ENCODE data around the gene ACSL6. TPM values are rescaled to one million over a fixed set of nuclear protein-coding genes. Genes with fewer than 3 reads are reported as not detected.

The ACSL6 gene
- total RNA-seq, 1 donor from 2014 or later: not detected

DNA sequence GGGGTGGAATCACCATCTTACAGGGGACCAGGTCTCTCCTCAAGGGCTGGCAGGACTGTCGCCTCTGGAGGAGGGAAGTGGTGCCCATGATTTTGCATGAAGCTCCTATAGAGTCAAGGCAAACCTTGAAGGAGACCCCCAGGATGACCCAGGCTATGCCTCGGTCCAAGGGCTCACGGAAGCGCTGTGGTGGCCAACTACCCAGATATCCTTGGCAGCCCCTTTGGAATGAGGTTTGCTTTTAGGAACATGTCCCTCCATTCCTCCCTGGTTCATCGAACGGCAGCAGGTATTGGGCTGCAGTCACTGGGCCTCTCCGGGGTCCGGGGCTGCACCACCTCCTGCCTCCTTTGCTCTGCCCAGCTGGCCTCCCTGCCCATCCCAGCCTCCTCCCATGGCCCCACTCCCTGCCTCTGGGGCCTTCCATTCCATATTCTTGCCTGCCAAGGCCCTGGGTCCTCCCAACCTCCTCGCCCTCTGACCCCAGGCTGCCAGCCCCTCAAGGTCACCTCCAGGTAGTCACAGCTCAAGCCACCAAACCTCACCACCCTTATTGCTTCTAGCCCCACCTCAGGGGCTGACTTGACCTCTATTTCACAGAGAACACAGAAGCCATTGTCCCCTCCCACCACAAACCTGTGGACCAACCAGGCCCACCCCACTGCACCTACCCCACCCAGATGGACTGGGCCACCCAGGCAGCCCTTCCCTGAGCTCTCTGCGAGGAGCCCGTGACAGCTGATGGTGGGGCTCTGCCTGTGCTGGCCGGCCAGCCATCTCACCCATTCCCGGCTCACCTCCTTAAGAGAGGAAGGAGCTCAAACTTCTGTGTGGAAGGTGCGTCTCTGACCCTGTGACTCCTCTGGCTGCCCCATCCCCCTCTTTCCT lies 45.4 kb upstream of the ACSL6 start:
- TF ChIP-seq EZH2 (IDR thresholded peaks at IDR 0.05) (no peak), EZH2phosphoT487 (IDR thresholded peaks at IDR 0.05) (no peak)
- TF ChIP-seq, protein P1, sequence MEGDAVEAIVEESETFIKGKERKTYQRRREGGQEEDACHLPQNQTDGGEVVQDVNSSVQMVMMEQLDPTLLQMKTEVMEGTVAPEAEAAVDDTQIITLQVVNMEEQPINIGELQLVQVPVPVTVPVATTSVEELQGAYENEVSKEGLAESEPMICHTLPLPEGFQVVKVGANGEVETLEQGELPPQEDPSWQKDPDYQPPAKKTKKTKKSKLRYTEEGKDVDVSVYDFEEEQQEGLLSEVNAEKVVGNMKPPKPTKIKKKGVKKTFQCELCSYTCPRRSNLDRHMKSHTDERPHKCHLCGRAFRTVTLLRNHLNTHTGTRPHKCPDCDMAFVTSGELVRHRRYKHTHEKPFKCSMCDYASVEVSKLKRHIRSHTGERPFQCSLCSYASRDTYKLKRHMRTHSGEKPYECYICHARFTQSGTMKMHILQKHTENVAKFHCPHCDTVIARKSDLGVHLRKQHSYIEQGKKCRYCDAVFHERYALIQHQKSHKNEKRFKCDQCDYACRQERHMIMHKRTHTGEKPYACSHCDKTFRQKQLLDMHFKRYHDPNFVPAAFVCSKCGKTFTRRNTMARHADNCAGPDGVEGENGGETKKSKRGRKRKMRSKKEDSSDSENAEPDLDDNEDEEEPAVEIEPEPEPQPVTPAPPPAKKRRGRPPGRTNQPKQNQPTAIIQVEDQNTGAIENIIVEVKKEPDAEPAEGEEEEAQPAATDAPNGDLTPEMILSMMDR (IDR thresholded peaks at IDR 0.05): no peak

GRCh38 chr5:132055808-132056609 lies 44.6 kb upstream of the ACSL6 start:
- H3K79me2 ChIP-seq (ENCODE audit: low read depth): no peaks in the 10 kb centered on the region
- no peak overlapping the region for H3K27ac ChIP-seq
- H3K27me3 ChIP-seq: no peaks in the 10 kb centered on the region
- H3K36me3 ChIP-seq: no peaks in the 10 kb centered on the region
- H3K4me3 ChIP-seq: no peak overlapping the region
- peaks cover 8% of the 10 kb centered on the region for H3K27me3 Mint-ChIP-seq (ENCODE audit: insufficient read depth, low read depth)
- H3K4me1 ChIP-seq: no peaks in the 10 kb centered on the region
- H3F3A ChIP-seq (ENCODE audit: low read depth): no peaks in the 10 kb centered on the region
- H3K9me3 ChIP-seq (ENCODE audit: low read depth): no peaks in the 10 kb centered on the region
- H3K36me3 Mint-ChIP-seq: no peaks in the 10 kb centered on the region
- no peaks in the 10 kb centered on the region for H3K4me1 Mint-ChIP-seq
- no peak overlapping the region for H2AFZ ChIP-seq (replicated peaks)
- H4K20me1 ChIP-seq (ENCODE audit: low read depth): no peaks in the 10 kb centered on the region
- TF ChIP-seq, protein P1 (IDR thresholded peaks at IDR 0.05): no peak
- TF ChIP-seq EZH2 (IDR thresholded peaks at IDR 0.05): no peak
- no peak for TF ChIP-seq EZH2phosphoT487 (IDR thresholded peaks at IDR 0.05)
- no peak overlapping the region for H3K9ac ChIP-seq
- no peak overlapping the region for H3K4me2 ChIP-seq
- no peak for DNase-seq (ENCODE audit: low spot score)
- H3K9me3 Mint-ChIP-seq: no peaks in the 10 kb centered on the region
- no peak overlapping the region for H3K4me3 Mint-ChIP-seq
- H3K27ac Mint-ChIP-seq: peak overlapping the region; percentile 63

More for the DNA sequence above, 45.4 kb upstream of the ACSL6 start:
- no peaks in the 10 kb centered on the region for H3K36me3 ChIP-seq
- H3K27ac ChIP-seq: no peak overlapping the region
- H3K4me2 ChIP-seq: no peak overlapping the region
- no peaks in the 10 kb centered on the region for H3K79me2 ChIP-seq (ENCODE audit: low read depth)
- no peaks in the 10 kb centered on the region for H3K4me1 ChIP-seq
- no peaks in the 10 kb centered on the region for H3K4me1 Mint-ChIP-seq
- H2AFZ ChIP-seq (replicated peaks): no peak overlapping the region
- no peaks in the 10 kb centered on the region for H3K36me3 Mint-ChIP-seq
- no peaks in the 10 kb centered on the region for H4K20me1 ChIP-seq (ENCODE audit: low read depth)
- H3K27me3 Mint-ChIP-seq (ENCODE audit: insufficient read depth, low read depth): peaks cover 8% of the 10 kb centered on the region
- no peaks in the 10 kb centered on the region for H3K27me3 ChIP-seq
- no peaks in the 10 kb centered on the region for H3F3A ChIP-seq (ENCODE audit: low read depth)
- H3K9ac ChIP-seq: no peak overlapping the region
- H3K9me3 ChIP-seq (ENCODE audit: low read depth): no peaks in the 10 kb centered on the region
- H3K27ac Mint-ChIP-seq: peak overlapping the region; percentile 2
- no peak overlapping the region for H3K4me3 Mint-ChIP-seq
- no peaks in the 10 kb centered on the region for H3K9me3 Mint-ChIP-seq
- H3K4me3 ChIP-seq: no peak overlapping the region
- DNase-seq (ENCODE audit: low spot score): no peak

- H3K4me2 ChIP-seq: no peak overlapping the region
- H4K20me1 ChIP-seq (ENCODE audit: low read depth): no peaks in the 10 kb centered on the region
- no peak overlapping the region for H3K4me3 ChIP-seq
- no peaks in the 10 kb centered on the region for H3F3A ChIP-seq (ENCODE audit: low read depth)
- no peaks in the 10 kb centered on the region for H3K9me3 ChIP-seq (ENCODE audit: low read depth)
- DNase-seq (ENCODE audit: low spot score): no peak
- H3K9ac ChIP-seq: no peak overlapping the region
- TF ChIP-seq, protein P1 (IDR thresholded peaks at IDR 0.05): no peak
- no peak overlapping the region for H3K27ac ChIP-seq
- no peaks in the 10 kb centered on the region for H3K27me3 ChIP-seq
- H3K79me2 ChIP-seq (ENCODE audit: low read depth): no peaks in the 10 kb centered on the region
- no peaks in the 10 kb centered on the region for H3K9me3 Mint-ChIP-seq
- H3K27me3 Mint-ChIP-seq (ENCODE audit: insufficient read depth, low read depth): peaks cover 8% of the 10 kb centered on the region
- H3K4me3 Mint-ChIP-seq: no peak overlapping the region
- no peak overlapping the region for H3K27ac Mint-ChIP-seq
- no peaks in the 10 kb centered on the region for H3K4me1 Mint-ChIP-seq
- H3K36me3 Mint-ChIP-seq: no peaks in the 10 kb centered on the region
- no peak overlapping the region for H2AFZ ChIP-seq (replicated peaks)
- H3K4me1 ChIP-seq: no peaks in the 10 kb centered on the region
- no peaks in the 10 kb centered on the region for H3K36me3 ChIP-seq
These were observed 44.0 kb upstream of the ACSL6 start for GRCh38 chr5:132055441-132055807.

Data from neural progenitor cell (in vitro differentiated cells).